Loucy (cell line): ENCODE measurements around the gene IRS1.

ENCODE experiments used
- H2AFZ ChIP-seq: fragments of 200-600 bp; sonication (generic); 2 replicates; pipeline ENCODE4 v1.6.0; 2016; ENCODE audit warnings: antibody characterized with exemption, mild to moderate bottlenecking, low read length, moderate library complexity
- H3F3A ChIP-seq: fragments of 200-600 bp; 2 replicates; pipeline ENCODE4 v1.6.0; 2016; ENCODE audit warnings: antibody characterized with exemption, low read depth, mild to moderate bottlenecking
- H3K27me3 ChIP-seq: fragments of 200-600 bp; sonication (generic); 2 replicates; pipeline ENCODE4 v1.6.1; 2014; ENCODE audit warnings: low read length, mild to moderate bottlenecking; ENCODE audit not compliant: insufficient read depth, poor library complexity, severe bottlenecking
- H3K36me3 ChIP-seq: fragments of 200-600 bp; sonication (generic); 2 replicates; pipeline ENCODE4 v1.6.1; 2016; ENCODE audit warnings: low read length; ENCODE audit not compliant: insufficient read depth
- H3K4me1 ChIP-seq: fragments of 200-600 bp; sonication (generic); 2 replicates; pipeline ENCODE4 v1.5.1; 2014; ENCODE audit warnings: low read length, mild to moderate bottlenecking; ENCODE audit not compliant: insufficient read depth, poor library complexity, severe bottlenecking
- H3K4me2 ChIP-seq: fragments of 200-600 bp; sonication (generic); 2 replicates; pipeline ENCODE4 v1.6.0; 2014; ENCODE audit warnings: antibody characterized with exemption, low read length, low read depth, mild to moderate bottlenecking; ENCODE audit not compliant: poor library complexity, severe bottlenecking
- H3K4me3 ChIP-seq: fragments of 200-600 bp; sonication (generic); 2 replicates; pipeline ENCODE4 v1.5.1; 2014; ENCODE audit warnings: low read length, mild to moderate bottlenecking, mixed read lengths; ENCODE audit not compliant: poor library complexity, severe bottlenecking
- H3K79me2 ChIP-seq: fragments of 200-600 bp; sonication (generic); 2 replicates; pipeline ENCODE4 v1.6.1; 2014; ENCODE audit warnings: low read length; ENCODE audit not compliant: insufficient read depth
- H3K9ac ChIP-seq: fragments of 200-600 bp; sonication (generic); 2 replicates; pipeline ENCODE4 v1.6.0; 2014; ENCODE audit warnings: mild to moderate bottlenecking, low read depth, low read length, moderate library complexity; ENCODE audit not compliant: poor library complexity, severe bottlenecking
- H3K9me2 ChIP-seq: fragments of 200-600 bp; sonication (generic); replicated peaks from 2 replicates; pipeline ENCODE4 v1.6.1; 2016; ENCODE audit warnings: low read depth, low read length, mixed read lengths
- H3K9me3 ChIP-seq: fragments of 200-600 bp; sonication (generic); 2 replicates; pipeline ENCODE4 v1.6.1; 2014; ENCODE audit warnings: mild to moderate bottlenecking, antibody characterized with exemption, low read length, low read depth; ENCODE audit not compliant: insufficient read depth
- H4K20me1 ChIP-seq: fragments of 200-600 bp; sonication (generic); 2 replicates; pipeline ENCODE4 v1.6.0; 2014; ENCODE audit warnings: antibody characterized with exemption, low read length, mild to moderate bottlenecking; ENCODE audit not compliant: insufficient read depth, poor library complexity, severe bottlenecking
- EZH2phosphoT487 ChIP-seq: fragments of 200-600 bp; IDR thresholded peaks from 2 replicates; pipeline ENCODE4 v1.6.1; 2018; ENCODE audit warnings: antibody characterized with exemption, mild to moderate bottlenecking, moderate library complexity, borderline replicate concordance
- TF ChIP-seq, protein P1 (sequence below): fragments of 200-600 bp; sonication (generic); conservative IDR thresholded peaks from 2 replicates; pipeline ENCODE4 v1.5.1; 2014; ENCODE audit warnings: mild to moderate bottlenecking, antibody characterized with exemption, low read length

The IRS1 gene

DNA sequence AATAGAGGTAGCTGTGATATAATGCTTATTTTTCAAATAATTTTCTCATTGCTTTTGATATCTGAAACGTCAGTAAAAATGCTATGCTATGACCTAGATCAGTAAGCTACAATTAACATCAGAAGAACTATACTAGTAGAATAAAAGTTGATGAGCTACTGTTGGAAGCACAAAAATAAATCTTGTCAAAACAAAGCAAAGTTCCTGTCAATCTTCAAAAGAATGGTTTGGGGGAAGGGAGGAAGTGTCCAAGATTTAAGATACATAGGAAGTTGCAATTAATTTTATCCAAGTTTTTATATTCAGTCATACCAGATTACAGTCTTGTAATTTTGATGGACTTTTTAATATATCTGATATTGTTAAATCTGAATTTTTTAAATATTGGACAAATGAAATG is 19.2 kb downstream of the IRS1 start:
- no peaks in the 10 kb centered on the region for H3K79me2 ChIP-seq

DNA sequence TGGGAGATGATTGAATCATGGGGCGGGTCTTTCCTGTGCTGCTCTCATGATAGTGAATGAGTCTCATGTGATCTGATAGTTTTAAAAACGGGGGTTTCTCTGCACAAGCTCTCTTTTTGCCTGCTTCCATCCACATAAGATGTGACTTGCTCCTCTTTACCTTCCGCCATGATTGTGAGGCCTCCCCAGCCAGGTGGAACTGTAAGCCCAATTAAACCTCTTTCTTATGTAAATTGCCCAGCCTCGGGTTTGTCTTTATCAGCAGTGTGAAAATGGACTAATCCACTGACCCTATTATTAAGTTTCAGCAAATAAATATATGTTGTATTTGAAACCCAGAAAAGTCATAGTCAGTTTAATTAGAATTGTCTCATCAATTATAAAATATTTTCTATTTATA is 22.0 kb downstream of the IRS1 start:
- H2AFZ ChIP-seq = no peak overlapping the region
- no peaks in the 10 kb centered on the region for H3K9me2 ChIP-seq
- TF ChIP-seq EZH2phosphoT487 = no peak
- TF ChIP-seq, protein P1, sequence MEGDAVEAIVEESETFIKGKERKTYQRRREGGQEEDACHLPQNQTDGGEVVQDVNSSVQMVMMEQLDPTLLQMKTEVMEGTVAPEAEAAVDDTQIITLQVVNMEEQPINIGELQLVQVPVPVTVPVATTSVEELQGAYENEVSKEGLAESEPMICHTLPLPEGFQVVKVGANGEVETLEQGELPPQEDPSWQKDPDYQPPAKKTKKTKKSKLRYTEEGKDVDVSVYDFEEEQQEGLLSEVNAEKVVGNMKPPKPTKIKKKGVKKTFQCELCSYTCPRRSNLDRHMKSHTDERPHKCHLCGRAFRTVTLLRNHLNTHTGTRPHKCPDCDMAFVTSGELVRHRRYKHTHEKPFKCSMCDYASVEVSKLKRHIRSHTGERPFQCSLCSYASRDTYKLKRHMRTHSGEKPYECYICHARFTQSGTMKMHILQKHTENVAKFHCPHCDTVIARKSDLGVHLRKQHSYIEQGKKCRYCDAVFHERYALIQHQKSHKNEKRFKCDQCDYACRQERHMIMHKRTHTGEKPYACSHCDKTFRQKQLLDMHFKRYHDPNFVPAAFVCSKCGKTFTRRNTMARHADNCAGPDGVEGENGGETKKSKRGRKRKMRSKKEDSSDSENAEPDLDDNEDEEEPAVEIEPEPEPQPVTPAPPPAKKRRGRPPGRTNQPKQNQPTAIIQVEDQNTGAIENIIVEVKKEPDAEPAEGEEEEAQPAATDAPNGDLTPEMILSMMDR = no peak
- H3K9ac ChIP-seq = no peak overlapping the region
- no peak overlapping the region for H3K4me2 ChIP-seq
- H3F3A ChIP-seq = no peaks in the 10 kb centered on the region
- no peaks in the 10 kb centered on the region for H3K79me2 ChIP-seq
- no peak overlapping the region for H3K4me3 ChIP-seq
- H3K36me3 ChIP-seq = no peaks in the 10 kb centered on the region
- peaks cover 7% of the 10 kb centered on the region for H3K4me1 ChIP-seq
- no peaks in the 10 kb centered on the region for H3K9me3 ChIP-seq
- no peaks in the 10 kb centered on the region for H3K27me3 ChIP-seq
- no peaks in the 10 kb centered on the region for H4K20me1 ChIP-seq

More for the DNA sequence above, 19.2 kb downstream of the IRS1 start:
- no peaks in the 10 kb centered on the region for H4K20me1 ChIP-seq
- no peak overlapping the region for H2AFZ ChIP-seq
- no peak overlapping the region for H3K4me3 ChIP-seq
- TF ChIP-seq EZH2phosphoT487 = no peak
- TF ChIP-seq, protein P1 = no peak
- no peak overlapping the region for H3K9ac ChIP-seq
- no peaks in the 10 kb centered on the region for H3K9me3 ChIP-seq
- H3K4me1 ChIP-seq = no peaks in the 10 kb centered on the region
- no peak overlapping the region for H3K4me2 ChIP-seq
- no peaks in the 10 kb centered on the region for H3F3A ChIP-seq
- H3K9me2 ChIP-seq = no peaks in the 10 kb centered on the region
- H3K27me3 ChIP-seq = no peaks in the 10 kb centered on the region
- no peaks in the 10 kb centered on the region for H3K36me3 ChIP-seq

- Histone ChIP-seq H3F3A (no peaks in the 10 kb centered on the region), H3K9me3 (no peaks in the 10 kb centered on the region), H3K9me2 (no peaks in the 10 kb centered on the region), H3K27me3 (no peaks in the 10 kb centered on the region), H3K79me2 (no peaks in the 10 kb centered on the region), H3K9ac (no peak overlapping the region), H3K36me3 (no peaks in the 10 kb centered on the region), H3K4me2 (no peak overlapping the region), H3K4me1 (peaks cover 17% of the 10 kb centered on the region), H2AFZ (no peak overlapping the region), H4K20me1 (no peaks in the 10 kb centered on the region), H3K4me3 (no peak overlapping the region)
- no peak for TF ChIP-seq EZH2phosphoT487
- TF ChIP-seq, protein P1 = no peak
Measured at GRCh38 chr2:226776104-226776503, 23.5 kb downstream of the IRS1 start.
